Right lung (tissue), 5 donors: ENCODE data around the gene DDX42. TPM values are rescaled to one million over a fixed set of nuclear protein-coding genes. Genes with fewer than 3 reads are reported as not detected.
"Not testable (repeated sequence)": the region's sequence is repeated elsewhere in the genome, so short reads cannot be mapped to it uniquely, and the experiment has no call there.

Experiments
- DNase-seq, 2 donors: peaks; one replicate each; pipeline ENCODE4 v3.0.0-alpha.2; 2013
- polyA plus RNA-seq, 5 donors: library from polyadenylated mRNA; unstranded; fragments of 120-200 nt; gene quantifications; one replicate each; pipeline versions ENCODE4 v1.2.1 to v1.2.3, GENCODE V29; 2013; ENCODE audit warnings: inconsistent platforms in 1 of 5, low replicate concordance in 1 of 5; ENCODE audit not compliant: insufficient read length in 5 of 5, insufficient read depth in 1 of 5

DDX42 gene
- polyA plus RNA-seq, 5 donors, result 169 to 235 (median 228) TPM

DNA sequence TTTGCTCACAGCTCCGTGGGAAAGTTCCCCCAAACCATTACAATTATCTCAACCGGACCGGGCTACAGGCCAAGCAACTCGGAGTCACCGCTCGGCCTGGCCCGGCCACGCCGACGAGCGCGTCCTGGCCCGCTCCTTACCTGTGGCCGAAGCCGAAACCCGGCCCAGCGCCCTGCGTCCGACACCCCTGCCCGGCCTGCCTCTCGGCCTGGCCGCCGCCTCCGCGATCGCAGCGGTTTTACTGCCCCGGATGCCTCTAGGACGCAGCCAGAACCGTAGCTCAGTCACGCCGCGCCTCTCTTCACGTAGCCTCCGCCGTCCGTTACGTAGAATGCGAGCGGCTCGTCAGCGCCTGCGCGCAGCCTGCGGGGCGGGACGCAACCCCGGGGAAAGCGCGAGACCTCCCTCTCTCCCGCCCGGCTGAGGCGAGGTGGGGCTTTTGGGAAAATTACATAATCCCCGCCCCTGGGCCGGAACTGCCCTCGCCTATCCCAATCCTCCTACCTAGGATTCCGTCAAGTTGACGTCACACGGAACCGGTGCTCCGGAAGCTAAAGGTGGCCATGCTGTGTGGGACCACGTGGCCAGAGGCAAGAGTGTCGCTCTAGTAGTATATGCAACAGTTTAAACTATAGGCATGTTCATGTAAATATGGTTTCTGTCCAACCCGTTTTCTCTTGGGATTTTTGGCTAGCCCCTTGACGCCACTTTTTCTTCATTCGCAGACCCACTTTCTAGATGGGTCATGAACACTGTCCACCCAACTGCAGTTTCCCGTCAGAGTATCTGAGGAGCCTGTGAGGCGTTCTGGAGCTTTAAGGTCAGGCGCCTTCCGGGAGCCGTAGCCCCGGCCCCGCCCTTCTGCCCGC lies 464 bp upstream of the DDX42 start, which contains the start of gene CCDC47:
TSS of gene CCDC47 (minus strand) at position 326 of the 869 bp plus-strand sequence. CDS start 7,422 bp downstream, outside the sequence.
- DNase-seq, result peak; percentile 99 to 100

DNA sequence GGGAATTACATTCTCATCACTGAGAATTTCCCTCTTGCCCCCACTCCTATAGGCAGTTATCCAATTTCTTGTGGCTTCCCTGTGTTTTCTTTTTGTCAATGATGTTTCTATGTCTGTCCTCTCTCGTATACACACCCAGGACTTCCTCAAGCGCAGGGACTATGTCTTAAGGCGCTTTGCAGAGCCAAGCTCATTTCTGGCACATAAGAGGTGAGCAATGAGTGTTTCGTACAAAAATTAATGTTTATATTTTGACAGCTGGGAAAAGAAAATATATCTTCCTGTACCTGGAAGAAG lies 947 bp downstream of the DDX42 start:
- peak in 1 of 2 donors; percentile 2 for DNase-seq

DNA sequence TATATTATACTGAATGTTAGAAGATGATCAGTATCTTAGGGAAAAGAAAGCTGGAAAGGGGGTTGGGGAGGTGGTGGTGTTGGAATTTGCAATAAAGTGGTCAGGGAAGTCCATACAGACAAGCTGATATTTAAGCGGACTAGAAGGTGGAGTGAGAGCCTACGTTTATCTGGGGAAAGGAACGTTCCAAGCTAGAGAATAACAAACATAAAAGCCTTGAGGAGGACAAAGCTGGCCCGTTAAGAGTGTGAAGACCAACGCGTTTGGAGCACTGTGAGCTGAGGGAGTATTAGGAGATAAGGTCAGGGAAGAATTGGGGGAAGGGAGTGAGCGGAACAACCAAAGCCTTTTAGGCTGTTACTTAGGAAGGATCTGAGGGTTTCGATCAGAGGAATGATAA lies 1.4 kb downstream of the DDX42 start:
- no peak for DNase-seq

- DNase-seq, result no peak
Observed at GRCh38 chr17:63780507-63780906, 6.5 kb downstream of the DDX42 start.

DNA sequence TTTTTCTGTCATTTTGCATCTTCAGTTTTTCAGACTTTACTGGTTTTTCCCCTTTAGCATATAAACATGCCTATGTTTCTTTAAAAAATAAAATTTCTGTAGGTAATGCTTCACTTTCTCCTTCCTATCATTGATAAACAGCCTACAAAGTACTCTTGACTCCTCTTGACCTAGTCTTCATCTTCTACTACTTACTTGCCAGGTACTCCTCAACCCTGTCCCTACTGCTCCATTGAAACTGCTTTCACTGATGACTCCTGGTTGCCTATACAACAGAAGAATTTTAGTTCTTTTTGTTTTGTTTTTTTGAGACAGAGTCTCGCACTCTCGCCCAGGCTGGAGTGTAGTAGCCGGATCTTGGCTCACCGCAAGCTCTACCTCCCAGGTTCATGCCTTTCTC lies 7.0 kb downstream of the DDX42 start:
- DNase-seq, result no peak

GRCh38 chr17:63783522-63783921 lies 9.6 kb downstream of the DDX42 start:
- DNase-seq, result no peak

- DNase-seq, result no peak
Observed at GRCh38 chr17:63785556-63785955, 11.6 kb downstream of the DDX42 start.

DNA sequence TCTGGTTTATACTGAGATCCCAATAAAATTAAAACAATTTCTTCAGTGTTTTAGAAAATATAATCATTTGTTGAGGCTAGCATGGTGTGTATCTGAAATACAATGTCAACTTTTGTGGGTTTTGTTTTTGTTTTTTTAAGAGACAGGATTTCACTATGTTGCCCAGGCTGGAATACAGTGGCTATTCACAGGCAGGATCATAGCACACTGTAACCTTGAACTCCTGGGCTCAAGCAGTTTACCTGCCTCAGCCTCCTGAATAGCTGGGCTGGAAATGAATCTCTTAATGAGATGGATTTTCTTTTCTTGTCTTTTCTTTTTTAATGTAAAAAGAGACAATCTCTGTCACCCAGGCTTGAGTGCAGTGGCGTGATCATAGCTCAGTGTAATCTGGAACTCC lies 12.1 kb downstream of the DDX42 start:
- DNase-seq, result no peak

DNA sequence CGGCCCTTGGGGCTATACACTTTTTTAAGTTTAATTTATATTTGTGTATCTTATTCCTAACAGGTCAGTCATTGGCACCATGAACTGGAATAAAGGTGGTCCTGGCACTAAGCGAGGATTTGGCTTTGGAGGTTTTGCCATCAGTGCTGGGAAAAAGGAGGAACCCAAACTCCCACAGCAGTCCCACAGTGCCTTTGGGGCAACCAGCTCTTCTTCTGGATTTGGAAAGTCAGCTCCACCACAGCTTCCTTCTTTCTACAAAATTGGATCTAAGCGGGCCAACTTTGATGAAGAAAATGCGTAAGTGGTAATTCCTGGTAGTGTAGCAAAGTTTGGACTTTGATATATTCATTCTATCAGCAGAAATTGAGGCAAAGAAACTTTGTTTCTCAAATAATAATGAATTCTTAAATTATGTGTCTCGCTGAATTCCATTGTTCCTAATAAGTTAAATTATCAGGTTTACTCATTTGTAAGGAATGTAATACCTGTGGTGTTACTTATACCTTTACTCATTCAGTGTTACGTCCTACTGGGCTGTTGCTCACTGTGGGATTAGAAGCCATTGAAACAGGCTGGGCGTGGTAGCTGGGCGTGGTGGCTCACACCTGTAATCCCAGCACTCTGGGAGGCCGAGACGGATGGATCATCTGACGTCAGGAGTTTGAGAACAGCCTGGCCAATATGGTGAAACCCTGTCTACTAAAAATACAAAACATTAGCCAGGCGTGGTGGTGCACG lies 13.2 kb downstream of the DDX42 start:
- DNase-seq, result no peak

DNA sequence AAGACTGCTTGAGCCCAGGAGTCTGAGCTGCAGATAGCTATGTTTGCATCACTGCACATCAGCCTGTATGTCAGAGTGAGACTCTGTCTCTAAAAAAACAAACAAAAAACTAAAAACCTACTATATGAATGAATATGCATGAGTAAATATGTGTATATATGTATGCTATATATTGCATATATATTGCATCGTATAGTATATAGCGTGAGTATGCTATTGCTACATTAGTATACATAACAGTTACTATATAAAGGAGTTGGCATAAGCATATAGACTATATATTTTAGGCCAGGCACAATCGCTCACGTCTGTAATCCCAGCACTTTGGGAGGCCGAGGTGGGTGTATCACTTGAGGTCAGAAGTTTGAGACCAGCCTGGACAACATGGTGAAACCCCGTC lies 16.1 kb downstream of the DDX42 start:
- no peak for DNase-seq

DNA sequence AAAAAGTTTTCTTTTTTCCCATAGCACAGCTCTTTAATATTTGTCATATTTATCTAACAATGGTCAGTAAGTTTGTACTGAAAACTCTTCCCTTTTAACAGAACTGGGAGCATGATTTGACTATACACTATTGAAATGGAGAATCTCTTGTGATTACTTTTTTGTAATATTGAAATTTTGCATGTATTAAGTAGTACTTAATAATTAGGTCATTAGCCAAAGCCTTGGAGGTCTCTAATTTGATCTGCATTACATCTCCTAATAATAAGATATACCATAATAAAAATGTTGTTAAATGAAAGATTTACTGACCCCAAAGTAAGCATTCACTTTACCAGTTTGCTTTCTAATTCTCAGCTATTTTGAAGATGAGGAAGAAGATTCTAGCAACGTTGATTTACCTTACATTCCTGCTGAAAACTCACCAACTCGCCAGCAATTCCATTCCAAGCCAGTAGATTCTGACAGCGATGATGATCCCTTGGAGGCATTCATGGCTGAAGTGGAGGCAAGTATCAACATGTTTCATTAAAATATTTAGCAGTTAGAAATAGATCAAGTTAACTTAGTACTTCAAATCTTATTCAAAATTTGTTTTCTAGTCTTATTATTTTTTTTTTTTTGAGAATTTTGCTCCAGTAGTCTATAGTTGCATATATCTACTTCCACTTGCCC lies 18.2 kb downstream of the DDX42 start:
- DNase-seq, result no peak

DNA sequence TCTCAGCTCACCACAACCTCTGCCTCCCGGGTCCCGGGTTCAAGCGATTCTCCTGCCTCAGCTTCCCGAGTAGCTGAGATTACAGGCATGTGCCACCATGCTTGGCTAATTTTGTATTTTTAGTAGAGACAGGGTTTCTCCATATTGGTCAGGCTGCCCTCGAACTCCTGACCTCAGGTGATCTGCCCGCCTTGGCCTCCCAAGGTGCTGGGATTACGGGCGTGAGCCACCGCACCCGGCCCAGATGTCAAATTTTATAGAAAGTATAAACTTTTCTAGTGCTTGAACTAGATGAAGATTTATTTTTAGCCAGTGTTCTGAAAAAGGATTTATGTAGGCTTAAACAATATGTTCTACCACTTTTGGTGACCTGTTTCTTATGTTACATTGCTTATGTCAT lies 22.4 kb downstream of the DDX42 start:
- DNase-seq, result not testable (repeated sequence)

GRCh38 chr17:63798572-63799106 lies 24.7 kb downstream of the DDX42 start:
- DNase-seq, result no peak

DNA sequence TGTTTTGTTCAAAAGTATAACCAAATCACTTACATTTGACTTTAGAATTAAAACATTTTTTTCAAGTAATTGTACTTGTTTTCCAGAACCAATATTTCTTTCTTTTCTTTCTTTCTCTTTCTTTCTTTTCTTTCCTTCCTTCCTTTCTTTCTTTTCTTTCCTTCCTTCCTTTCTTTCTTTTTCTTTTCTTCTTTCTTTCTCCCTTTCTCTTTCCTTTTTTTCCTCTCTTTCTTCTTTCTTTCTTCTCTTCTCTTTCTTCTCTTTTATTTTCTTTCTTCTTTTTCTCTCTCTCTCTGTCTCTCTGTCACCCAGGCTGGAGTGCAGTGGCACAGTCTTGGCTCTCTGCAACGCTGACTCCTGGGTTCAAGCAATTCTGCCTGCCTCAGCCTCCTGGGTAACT lies 26.8 kb downstream of the DDX42 start:
- DNase-seq, result no peak

GRCh38 chr17:63804328-63804727 lies 30.4 kb downstream of the DDX42 start:
- no peak for DNase-seq

GRCh38 chr17:63805591-63805990 lies 31.6 kb downstream of the DDX42 start:
- no peak for DNase-seq

- no peak for DNase-seq
Observed at GRCh38 chr17:63809970-63810369, 36.0 kb downstream of the DDX42 start.

GRCh38 chr17:63816123-63816522 lies 42.2 kb downstream of the DDX42 start:
- no peak for DNase-seq

GRCh38 chr17:63816669-63817068 lies 42.7 kb downstream of the DDX42 start:
- DNase-seq, result no peak

DNA sequence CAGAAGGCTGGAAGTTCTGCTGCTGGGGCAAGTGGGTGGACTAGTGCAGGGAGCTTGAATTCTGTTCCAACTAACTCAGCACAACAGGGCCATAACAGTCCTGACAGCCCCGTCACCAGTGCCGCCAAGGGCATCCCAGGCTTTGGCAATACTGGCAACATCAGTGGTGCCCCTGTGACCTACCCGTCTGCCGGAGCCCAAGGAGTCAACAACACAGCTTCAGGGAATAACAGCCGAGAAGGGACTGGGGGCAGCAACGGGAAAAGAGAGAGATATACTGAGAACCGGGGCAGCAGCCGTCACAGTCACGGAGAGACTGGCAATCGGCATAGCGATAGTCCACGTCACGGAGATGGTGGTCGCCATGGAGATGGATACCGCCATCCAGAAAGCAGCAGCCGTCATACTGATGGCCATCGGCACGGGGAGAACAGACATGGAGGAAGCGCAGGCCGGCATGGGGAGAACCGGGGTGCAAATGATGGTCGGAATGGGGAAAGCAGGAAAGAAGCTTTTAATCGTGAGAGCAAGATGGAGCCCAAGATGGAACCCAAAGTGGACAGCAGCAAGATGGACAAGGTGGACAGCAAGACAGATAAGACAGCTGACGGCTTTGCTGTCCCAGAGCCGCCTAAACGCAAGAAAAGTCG lies 43.9 kb downstream of the DDX42 start:
- DNase-seq, result no peak

- no peak for DNase-seq
Observed at GRCh38 chr17:63819131-63819530, 45.2 kb downstream of the DDX42 start.
